ENCODE results near the gene CEP162.

GRCh38 chr6:84151669-84152068, 75.8 kb downstream of the CEP162 start:
- TF ChIP-seq CTCF (IDR thresholded peaks at IDR 0.05), result no peak
- no peak for TF ChIP-seq POLR2A (IDR thresholded peaks at IDR 0.05)

Data from right lobe of liver (tissue), 4 donors.